ENCODE results near the gene AHNAK2. TPM values are rescaled to one million over a fixed set of nuclear protein-coding genes. Genes with fewer than 3 reads are reported as not detected.

The AHNAK2 gene
- total and polyA plus RNA-seq, 9 of the 15 experiments (the other 6 are each of a cell fraction or from before 2014, with no cell fraction given) = 0.04 to 0.09 (median 0.04) TPM; not detected in 6

GRCh38 chr14:104985675-104986486 is 7.7 kb upstream of the AHNAK2 start, which contains the start of gene CLBA1 (continued):
- TF ChIP-seq ZNF395 (CRISPR knock-in tag; IDR thresholded peaks at IDR 0.05) (no peak), HEY1 (CRISPR knock-in tag; IDR thresholded peaks at IDR 0.05; ENCODE audit: borderline replicate concordance) (no peak), ZNF124 (CRISPR knock-in tag; IDR thresholded peaks at IDR 0.05) (no peak), KAT7 (CRISPR knock-in tag; IDR thresholded peaks at IDR 0.05; ENCODE audit: borderline replicate concordance) (0 out of 2 replicates have a peak, but pooled peaks have one; percentile 62), MAZ (CRISPR knock-in tag; conservative IDR thresholded peaks at IDR 0.05 in 1 of 2, IDR thresholded peaks at IDR 0.05 in 1 of 2) (peak; percentile 31 to 38; a peak in 2 of 4 replicates), ZNF347 (CRISPR knock-in tag; IDR thresholded peaks at IDR 0.05; ENCODE audit: low read depth) (no peak), HDAC3 (IDR thresholded peaks at IDR 0.05; ENCODE audit: borderline replicate concordance, partially characterized antibody) (no peak), MCM3 (IDR thresholded peaks at IDR 0.05) (no peak), RBM34 (IDR thresholded peaks at IDR 0.05; ENCODE audit: borderline replicate concordance, insufficient read depth, low read length) (no peak), ZFX (CRISPR knock-in tag; IDR thresholded peaks at IDR 0.05) (peak; percentile 49), ELK3 (CRISPR knock-in tag; IDR thresholded peaks at IDR 0.05) (no peak), ZBTB40 (IDR thresholded peaks at IDR 0.05) (peak; percentile 68; the same call in 1 of the 2 replicates), ZBTB40 (CRISPR knock-in tag; IDR thresholded peaks at IDR 0.05) (no peak), ZBTB9 (CRISPR knock-in tag; IDR thresholded peaks at IDR 0.05) (0 out of 2 replicates have a peak, but pooled peaks have one; percentile 13)

Data from K562 (cell line).